ENCODE data around the gene LGR6. TPM values are rescaled to one million over a fixed set of nuclear protein-coding genes. Genes with fewer than 3 reads are reported as not detected.
A peak's percentile ranks its signal among the peaks of the same experiment; 100 is the strongest.

Gene LGR6
- total and polyA plus RNA-seq, 2 experiments from 2014 or later, result 0.80 to 1.5 TPM

- Histone ChIP-seq H3K4me3 (no peak overlapping the region), H3K9me2 (replicated peaks; ENCODE audit: insufficient read depth) (no peaks in the 10 kb centered on the region), H3K79me2 (no peaks in the 10 kb centered on the region), H3K9me3 (ENCODE audit: low read depth) (no peaks in the 10 kb centered on the region), H3K36me3 (replicated peaks; ENCODE audit: insufficient read depth, low read depth) (no peaks in the 10 kb centered on the region), H4K20me1 (ENCODE audit: insufficient read depth, poor library complexity, severe bottlenecking) (no peaks in the 10 kb centered on the region), H3K4me2 (peak overlapping the region; percentile 25), H3K27ac (peak overlapping the region; percentile 59), H2AFZ (no peak overlapping the region), H3K27me3 (no peaks in the 10 kb centered on the region), H3K4me1 (ENCODE audit: insufficient read depth) (peaks cover 23% of the 10 kb centered on the region)
- DNase-seq (ENCODE audit: low spot score), result peak; percentile 57
- WGBS (ENCODE audit: low lambda C conversion rate, missing lambda C conversion rate), result 58% methylated on average over 16 of the region's 19 CpGs
- TF ChIP-seq, protein P1, sequence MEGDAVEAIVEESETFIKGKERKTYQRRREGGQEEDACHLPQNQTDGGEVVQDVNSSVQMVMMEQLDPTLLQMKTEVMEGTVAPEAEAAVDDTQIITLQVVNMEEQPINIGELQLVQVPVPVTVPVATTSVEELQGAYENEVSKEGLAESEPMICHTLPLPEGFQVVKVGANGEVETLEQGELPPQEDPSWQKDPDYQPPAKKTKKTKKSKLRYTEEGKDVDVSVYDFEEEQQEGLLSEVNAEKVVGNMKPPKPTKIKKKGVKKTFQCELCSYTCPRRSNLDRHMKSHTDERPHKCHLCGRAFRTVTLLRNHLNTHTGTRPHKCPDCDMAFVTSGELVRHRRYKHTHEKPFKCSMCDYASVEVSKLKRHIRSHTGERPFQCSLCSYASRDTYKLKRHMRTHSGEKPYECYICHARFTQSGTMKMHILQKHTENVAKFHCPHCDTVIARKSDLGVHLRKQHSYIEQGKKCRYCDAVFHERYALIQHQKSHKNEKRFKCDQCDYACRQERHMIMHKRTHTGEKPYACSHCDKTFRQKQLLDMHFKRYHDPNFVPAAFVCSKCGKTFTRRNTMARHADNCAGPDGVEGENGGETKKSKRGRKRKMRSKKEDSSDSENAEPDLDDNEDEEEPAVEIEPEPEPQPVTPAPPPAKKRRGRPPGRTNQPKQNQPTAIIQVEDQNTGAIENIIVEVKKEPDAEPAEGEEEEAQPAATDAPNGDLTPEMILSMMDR (IDR thresholded peaks at IDR 0.05; ENCODE audit: poor library complexity), result no peak
- TF ChIP-seq EZH2 (IDR thresholded peaks at IDR 0.05; ENCODE audit: borderline replicate concordance) (no peak), EZH2phosphoT487 (IDR thresholded peaks at IDR 0.05; ENCODE audit: low read depth, severe bottlenecking, unreplicated experiment) (no peak)
Measured at GRCh38 chr1:202221911-202222909, 28.6 kb downstream of the LGR6 start.

DNA sequence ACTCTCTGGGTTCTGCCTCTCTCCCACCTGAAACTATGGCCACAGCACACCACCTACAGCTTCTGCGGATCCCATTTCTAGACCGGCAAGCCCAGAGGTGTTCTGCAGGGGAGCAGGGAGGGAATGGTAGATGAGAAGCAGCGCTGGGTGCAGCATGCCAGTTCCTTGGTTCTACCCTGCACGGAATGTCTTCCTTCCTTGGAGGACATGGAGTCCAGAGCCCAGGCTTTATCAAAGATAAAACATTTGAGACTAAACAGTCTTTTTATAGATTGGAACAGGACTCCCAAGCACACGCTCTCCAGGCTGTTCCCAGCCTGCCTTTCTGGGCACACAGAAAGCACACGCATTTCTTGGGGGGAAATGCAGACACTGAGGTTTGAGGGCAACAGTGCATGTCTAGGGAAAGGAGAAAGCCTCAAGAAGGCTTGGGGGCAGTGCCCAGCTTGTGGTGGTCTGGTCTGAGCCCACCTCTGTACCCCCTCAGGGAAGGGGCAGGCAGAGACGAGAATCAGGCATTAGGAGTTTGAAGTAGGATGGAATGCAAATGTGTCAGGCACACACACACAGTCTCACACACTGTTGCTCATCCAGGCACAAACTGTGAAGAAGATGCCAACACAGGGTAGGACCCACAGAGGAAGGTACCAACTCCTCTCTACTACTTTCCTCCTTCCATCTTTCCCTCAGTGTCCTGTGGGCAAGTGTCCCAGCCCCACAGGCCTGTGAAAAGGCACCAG is 29.7 kb downstream of the LGR6 start:
- H3K36me3 ChIP-seq (replicated peaks; ENCODE audit: insufficient read depth, low read depth), result no peaks in the 10 kb centered on the region
- H3K27ac ChIP-seq, result peak overlapping the region; percentile 59
- no peak for DNase-seq (ENCODE audit: low spot score)
- no peak overlapping the region for H3K4me2 ChIP-seq
- H2AFZ ChIP-seq, result no peak overlapping the region
- no peaks in the 10 kb centered on the region for H3K79me2 ChIP-seq
- peaks cover 23% of the 10 kb centered on the region for H3K4me1 ChIP-seq (ENCODE audit: insufficient read depth)
- no peaks in the 10 kb centered on the region for H4K20me1 ChIP-seq (ENCODE audit: insufficient read depth, poor library complexity, severe bottlenecking)
- 68% methylated on average over 7 of the region's 7 CpGs for WGBS (ENCODE audit: low lambda C conversion rate, missing lambda C conversion rate)
- no peaks in the 10 kb centered on the region for H3K9me3 ChIP-seq (ENCODE audit: low read depth)
- TF ChIP-seq EZH2 (IDR thresholded peaks at IDR 0.05; ENCODE audit: borderline replicate concordance) (no peak), EZH2phosphoT487 (IDR thresholded peaks at IDR 0.05; ENCODE audit: low read depth, severe bottlenecking, unreplicated experiment) (no peak)
- TF ChIP-seq, protein P1 (IDR thresholded peaks at IDR 0.05; ENCODE audit: poor library complexity), result no peak
- H3K9me2 ChIP-seq (replicated peaks; ENCODE audit: insufficient read depth), result no peaks in the 10 kb centered on the region
- H3K4me3 ChIP-seq, result no peak overlapping the region
- H3K27me3 ChIP-seq, result no peaks in the 10 kb centered on the region

- no peaks in the 10 kb centered on the region for H3K9me3 ChIP-seq (ENCODE audit: low read depth)
- H3K4me2 ChIP-seq, result no peak overlapping the region
- H3K4me1 ChIP-seq (ENCODE audit: insufficient read depth), result peaks cover 23% of the 10 kb centered on the region
- no peaks in the 10 kb centered on the region for H3K27me3 ChIP-seq
- no peak overlapping the region for H3K4me3 ChIP-seq
- no peaks in the 10 kb centered on the region for H3K79me2 ChIP-seq
- 92% methylated on average over 8 of the region's 8 CpGs for WGBS (ENCODE audit: low lambda C conversion rate, missing lambda C conversion rate)
- H3K9me2 ChIP-seq (replicated peaks; ENCODE audit: insufficient read depth), result no peaks in the 10 kb centered on the region
- no peak overlapping the region for H3K27ac ChIP-seq
- TF ChIP-seq, protein P1 (IDR thresholded peaks at IDR 0.05; ENCODE audit: poor library complexity), result no peak
- TF ChIP-seq EZH2 (IDR thresholded peaks at IDR 0.05; ENCODE audit: borderline replicate concordance) (no peak), EZH2phosphoT487 (IDR thresholded peaks at IDR 0.05; ENCODE audit: low read depth, severe bottlenecking, unreplicated experiment) (no peak)
- DNase-seq (ENCODE audit: low spot score), result no peak
- H2AFZ ChIP-seq, result no peak overlapping the region
- no peaks in the 10 kb centered on the region for H3K36me3 ChIP-seq (replicated peaks; ENCODE audit: insufficient read depth, low read depth)
- H4K20me1 ChIP-seq (ENCODE audit: insufficient read depth, poor library complexity, severe bottlenecking), result no peaks in the 10 kb centered on the region
Measured at GRCh38 chr1:202224453-202224852, 30.9 kb downstream of the LGR6 start.

Data from hepatocyte (in vitro differentiated cells).